CD1c-positive myeloid dendritic cell (primary cell): ENCODE data around the gene MAMDC2.

ENCODE experiments used
- DNase-seq: peaks from one replicate; pipeline ENCODE4 v3.0.0-alpha.2; 2016; ENCODE audit errors: extremely low spot score

MAMDC2 gene

DNA sequence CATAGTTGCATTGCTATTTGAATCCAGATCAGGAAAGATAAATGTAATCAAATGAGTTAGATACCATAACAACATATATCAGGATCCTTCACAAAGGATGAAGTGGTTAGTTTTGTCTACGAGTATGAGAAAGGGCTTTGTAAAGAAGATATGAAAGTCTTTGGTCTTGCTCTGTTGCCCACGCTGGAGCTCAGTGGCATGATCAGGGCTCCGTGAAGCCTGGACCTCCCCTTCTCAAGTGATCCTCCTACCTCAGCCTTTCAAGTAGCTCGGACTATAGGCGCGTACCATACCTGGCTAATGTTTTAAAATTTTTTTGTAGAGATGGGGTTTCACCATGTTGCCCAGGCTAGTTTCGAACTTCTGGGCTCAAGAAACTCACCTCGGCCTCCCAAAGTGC, 217.0 kb downstream of the MAMDC2 start:
- no peak for DNase-seq

DNA sequence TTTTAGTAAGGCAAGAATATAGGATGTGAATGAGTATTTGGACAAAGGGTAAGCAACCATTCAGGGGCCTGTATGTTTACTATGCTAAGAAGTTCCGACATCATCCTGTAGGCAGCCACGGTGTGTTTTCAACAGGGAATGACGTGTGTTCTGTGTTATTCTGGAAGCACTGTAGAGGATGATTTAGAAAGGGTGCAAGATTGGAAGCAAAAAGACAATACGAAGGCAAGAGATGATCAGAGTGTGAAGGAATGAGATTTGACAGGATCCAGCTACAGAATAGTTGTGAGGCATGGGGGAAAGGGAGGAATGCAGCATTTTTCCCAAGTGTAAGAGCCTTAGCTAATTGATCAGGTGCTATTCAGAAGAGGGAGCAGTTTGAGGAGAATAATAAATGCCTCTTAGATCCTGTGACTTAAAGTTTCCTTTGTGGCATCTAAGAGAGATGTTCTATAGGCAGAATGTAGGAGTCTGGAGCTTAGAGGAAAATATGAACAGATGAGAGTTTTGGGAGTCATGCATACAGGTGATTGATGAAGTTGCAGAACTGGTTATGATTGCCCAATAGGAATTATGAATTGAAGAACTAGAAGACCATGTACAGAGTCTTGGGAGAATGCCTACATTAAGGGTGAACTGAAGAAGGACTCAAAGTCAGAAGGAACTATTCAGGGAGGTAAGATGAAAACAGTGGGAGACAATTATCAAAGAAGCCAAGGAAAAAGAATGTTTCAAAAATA, 217.7 kb downstream of the MAMDC2 start:
- no peak for DNase-seq

DNA sequence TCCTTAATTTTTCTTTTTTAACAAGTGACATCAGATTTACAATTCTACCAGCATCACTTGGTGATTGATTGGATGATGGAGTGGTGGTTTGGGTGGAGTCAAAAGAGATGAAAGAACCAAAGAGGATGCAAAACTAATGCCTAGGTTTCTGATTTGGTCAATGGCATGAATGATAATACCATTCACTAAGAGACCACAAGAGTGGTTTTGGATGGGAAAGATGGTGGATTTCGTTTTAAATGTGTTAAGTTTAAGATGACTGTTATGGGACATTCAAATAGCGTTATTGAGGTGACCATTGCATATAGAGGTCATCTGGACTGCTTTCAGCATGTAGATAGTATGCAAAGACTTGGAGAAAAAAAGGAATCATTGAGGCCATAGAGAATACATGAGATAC, 218.7 kb downstream of the MAMDC2 start:
- no peak for DNase-seq

DNA sequence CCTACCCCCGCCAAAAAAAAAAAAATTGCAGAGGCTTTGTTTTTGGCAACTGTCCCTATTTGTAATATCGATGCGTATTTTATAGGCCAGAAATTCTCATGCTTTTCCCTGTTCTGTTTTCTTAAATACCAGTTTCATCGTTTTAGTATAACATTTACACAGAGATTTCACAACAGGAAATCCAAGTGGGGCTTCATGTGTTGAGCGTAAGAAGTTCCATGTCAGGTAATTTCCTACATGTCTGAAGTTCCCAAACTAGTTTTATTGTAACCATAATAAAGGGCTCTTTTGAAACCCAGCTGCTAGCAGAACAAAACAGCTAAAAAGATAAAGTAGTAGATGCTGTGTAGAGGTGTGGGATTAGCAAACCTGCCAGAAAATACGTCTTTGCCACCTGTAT, 219.3 kb downstream of the MAMDC2 start:
- no peak for DNase-seq

DNA sequence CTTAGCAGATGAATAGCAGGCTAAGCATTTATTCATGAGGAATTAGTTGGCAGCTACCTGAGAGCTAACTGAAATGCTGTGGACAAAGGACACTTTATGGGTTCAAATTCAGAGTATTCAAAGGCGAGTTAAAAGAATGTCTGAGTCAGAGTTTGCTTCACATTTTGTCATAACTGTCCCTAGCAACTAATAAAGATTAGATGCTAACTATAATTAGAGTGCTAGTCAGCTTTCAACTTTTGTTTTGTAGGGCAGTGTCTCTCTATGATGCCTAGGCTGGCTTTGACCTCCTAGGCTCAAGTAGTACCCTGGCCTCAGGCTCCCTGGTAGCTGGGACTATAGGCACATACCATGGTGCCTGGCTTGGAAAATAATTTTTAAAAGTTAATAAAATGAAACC, 219.8 kb downstream of the MAMDC2 start:
- no peak for DNase-seq
